DOHH2 (cell line): ENCODE data around the gene ITGB4.

Experiments used
- H3F3A ChIP-seq: fragments of 200-600 bp; sonication (generic), shearing (Covaris generic); 2 replicates; pipeline ENCODE4 v1.6.0; 2016; ENCODE audit warnings: antibody characterized with exemption, mild to moderate bottlenecking; ENCODE audit not compliant: control insufficient read depth, insufficient read depth
- H3K27ac ChIP-seq: fragments of 200-600 bp; sonication (generic); 2 replicates; pipeline ENCODE4 v1.5.1; 2014; ENCODE audit warnings: low read depth, mild to moderate bottlenecking, low read length, moderate library complexity
- H3K27me3 ChIP-seq: fragments of 200-600 bp; sonication (generic); 2 replicates; pipeline ENCODE4 v1.6.1; 2014; ENCODE audit warnings: mild to moderate bottlenecking, low read length, mixed read lengths; ENCODE audit not compliant: control insufficient read depth
- H3K36me3 ChIP-seq: fragments of 200-600 bp; sonication (generic); 2 replicates; pipeline ENCODE4 v1.6.1; 2014; ENCODE audit warnings: mild to moderate bottlenecking, low read length, moderate library complexity, mixed read lengths; ENCODE audit not compliant: control insufficient read depth
- H3K4me1 ChIP-seq: fragments of 200-600 bp; sonication (generic); 2 replicates; pipeline ENCODE4 v1.6.1; 2014; ENCODE audit warnings: mild to moderate bottlenecking, low read length, mixed read lengths; ENCODE audit not compliant: control insufficient read depth
- H3K4me2 ChIP-seq: fragments of 200-600 bp; sonication (generic); 2 replicates; pipeline ENCODE4 v1.6.0; 2014; ENCODE audit warnings: mild to moderate bottlenecking, low read length, moderate library complexity
- H3K4me3 ChIP-seq: fragments of 200-600 bp; sonication (generic); 2 replicates; pipeline ENCODE4 v1.5.1; 2014; ENCODE audit warnings: mild to moderate bottlenecking, low read length, mixed read lengths
- H3K79me2 ChIP-seq: fragments of 200-600 bp; sonication (generic); 2 replicates; pipeline ENCODE4 v1.6.1; 2014; ENCODE audit warnings: mild to moderate bottlenecking, low read length, mixed read lengths; ENCODE audit not compliant: control insufficient read depth
- H3K9me2 ChIP-seq: fragments of 200-600 bp; sonication (generic); replicated peaks from 2 replicates; pipeline ENCODE4 v1.6.1; 2014; ENCODE audit warnings: mild to moderate bottlenecking, low read length, mixed read lengths; ENCODE audit not compliant: control insufficient read depth
- H3K9me3 ChIP-seq: fragments of 200-600 bp; sonication (generic); 2 replicates; pipeline ENCODE4 v1.6.1; 2014; ENCODE audit warnings: antibody characterized with exemption, low read length, mixed read lengths; ENCODE audit not compliant: control insufficient read depth, insufficient read depth
- H4K20me1 ChIP-seq: fragments of 200-600 bp; sonication (generic); 2 replicates; pipeline ENCODE4 v1.6.0; 2014; ENCODE audit warnings: low read depth, mild to moderate bottlenecking, antibody characterized with exemption, low read length, moderate library complexity; ENCODE audit not compliant: control insufficient read depth, insufficient read depth
- CTCF ChIP-seq: fragments of 200-600 bp; sonication (generic); IDR thresholded peaks from one replicate; pipeline ENCODE4 v1.5.1; 2014; ENCODE audit warnings: antibody characterized with exemption, mild to moderate bottlenecking, low read depth, low read length; ENCODE audit not compliant: poor library complexity, severe bottlenecking
- EZH2phosphoT487 ChIP-seq: fragments of 200-600 bp; sonication (generic); IDR thresholded peaks from 2 replicates; pipeline ENCODE4 v1.6.1; 2017; ENCODE audit warnings: borderline replicate concordance, mild to moderate bottlenecking, antibody characterized with exemption, low read length, moderate library complexity, mixed read lengths

Gene ITGB4

GRCh38 chr17:75684249-75684648, 37.0 kb upstream of the ITGB4 start:
- Histone ChIP-seq H3K9me3 (no peaks in the 10 kb centered on the region), H3F3A (peaks cover 15% of the 10 kb centered on the region), H3K4me1 (peaks cover 60% of the 10 kb centered on the region), H3K9me2 (no peaks in the 10 kb centered on the region), H4K20me1 (no peaks in the 10 kb centered on the region), H3K36me3 (peaks cover 71% of the 10 kb centered on the region), H3K79me2 (peaks cover 93% of the 10 kb centered on the region), H3K27ac (no peak overlapping the region), H3K4me3 (no peak overlapping the region), H3K4me2 (0 out of 2 replicates have a peak overlapping the region, but pooled peaks have one; percentile 53), H3K27me3 (no peaks in the 10 kb centered on the region)
- TF ChIP-seq CTCF = no peak
- no peak for TF ChIP-seq EZH2phosphoT487

GRCh38 chr17:75684924-75685323, 36.3 kb upstream of the ITGB4 start:
- peaks cover 67% of the 10 kb centered on the region for H3K36me3 ChIP-seq
- no peak for TF ChIP-seq EZH2phosphoT487
- no peak for TF ChIP-seq CTCF
- no peak overlapping the region for H3K27ac ChIP-seq
- H3K4me1 ChIP-seq = peaks cover 67% of the 10 kb centered on the region
- no peaks in the 10 kb centered on the region for H3K27me3 ChIP-seq
- peaks cover 93% of the 10 kb centered on the region for H3K79me2 ChIP-seq
- no peaks in the 10 kb centered on the region for H3K9me3 ChIP-seq
- peaks cover 21% of the 10 kb centered on the region for H3F3A ChIP-seq
- no peaks in the 10 kb centered on the region for H3K9me2 ChIP-seq
- H4K20me1 ChIP-seq = no peaks in the 10 kb centered on the region
- H3K4me3 ChIP-seq = no peak overlapping the region
- H3K4me2 ChIP-seq = peak overlapping the region; percentile 53

GRCh38 chr17:75685499-75685898, 35.8 kb upstream of the ITGB4 start:
- H3K36me3 ChIP-seq = peaks cover 67% of the 10 kb centered on the region
- peaks cover 21% of the 10 kb centered on the region for H3F3A ChIP-seq
- 0 out of 2 replicates have a peak, but pooled peaks cover 5% of the 10 kb centered on the region for H4K20me1 ChIP-seq
- TF ChIP-seq EZH2phosphoT487 (no peak), CTCF (no peak)
- H3K4me3 ChIP-seq = peak overlapping the region; percentile 27
- H3K9me2 ChIP-seq = no peaks in the 10 kb centered on the region
- no peaks in the 10 kb centered on the region for H3K9me3 ChIP-seq
- H3K4me2 ChIP-seq = peak overlapping the region; percentile 53
- peaks cover 72% of the 10 kb centered on the region for H3K4me1 ChIP-seq
- H3K79me2 ChIP-seq = peaks cover 93% of the 10 kb centered on the region
- peak overlapping the region; percentile 90 for H3K27ac ChIP-seq
- H3K27me3 ChIP-seq = no peaks in the 10 kb centered on the region
